DOHH2 (cell line): ENCODE measurements around the gene SMARCC2.

Experiments used
- H3F3A ChIP-seq: fragments of 200-600 bp; sonication (generic), shearing (Covaris generic); 2 replicates; pipeline ENCODE4 v1.6.0; 2016; ENCODE audit warnings: antibody characterized with exemption, mild to moderate bottlenecking; ENCODE audit not compliant: control insufficient read depth, insufficient read depth
- H3K27ac ChIP-seq: fragments of 200-600 bp; sonication (generic); 2 replicates; pipeline ENCODE4 v1.5.1; 2014; ENCODE audit warnings: low read depth, mild to moderate bottlenecking, low read length, moderate library complexity
- H3K27me3 ChIP-seq: fragments of 200-600 bp; sonication (generic); 2 replicates; pipeline ENCODE4 v1.6.1; 2014; ENCODE audit warnings: mild to moderate bottlenecking, low read length, mixed read lengths; ENCODE audit not compliant: control insufficient read depth
- H3K36me3 ChIP-seq: fragments of 200-600 bp; sonication (generic); 2 replicates; pipeline ENCODE4 v1.6.1; 2014; ENCODE audit warnings: mild to moderate bottlenecking, low read length, moderate library complexity, mixed read lengths; ENCODE audit not compliant: control insufficient read depth
- H3K4me1 ChIP-seq: fragments of 200-600 bp; sonication (generic); 2 replicates; pipeline ENCODE4 v1.6.1; 2014; ENCODE audit warnings: mild to moderate bottlenecking, low read length, mixed read lengths; ENCODE audit not compliant: control insufficient read depth
- H3K4me2 ChIP-seq: fragments of 200-600 bp; sonication (generic); 2 replicates; pipeline ENCODE4 v1.6.0; 2014; ENCODE audit warnings: mild to moderate bottlenecking, low read length, moderate library complexity
- H3K4me3 ChIP-seq: fragments of 200-600 bp; sonication (generic); 2 replicates; pipeline ENCODE4 v1.5.1; 2014; ENCODE audit warnings: mild to moderate bottlenecking, low read length, mixed read lengths
- H3K79me2 ChIP-seq: fragments of 200-600 bp; sonication (generic); 2 replicates; pipeline ENCODE4 v1.6.1; 2014; ENCODE audit warnings: mild to moderate bottlenecking, low read length, mixed read lengths; ENCODE audit not compliant: control insufficient read depth
- H3K9me2 ChIP-seq: fragments of 200-600 bp; sonication (generic); replicated peaks from 2 replicates; pipeline ENCODE4 v1.6.1; 2014; ENCODE audit warnings: mild to moderate bottlenecking, low read length, mixed read lengths; ENCODE audit not compliant: control insufficient read depth
- H3K9me3 ChIP-seq: fragments of 200-600 bp; sonication (generic); 2 replicates; pipeline ENCODE4 v1.6.1; 2014; ENCODE audit warnings: antibody characterized with exemption, low read length, mixed read lengths; ENCODE audit not compliant: control insufficient read depth, insufficient read depth
- H4K20me1 ChIP-seq: fragments of 200-600 bp; sonication (generic); 2 replicates; pipeline ENCODE4 v1.6.0; 2014; ENCODE audit warnings: low read depth, mild to moderate bottlenecking, antibody characterized with exemption, low read length, moderate library complexity; ENCODE audit not compliant: control insufficient read depth, insufficient read depth
- CTCF ChIP-seq: fragments of 200-600 bp; sonication (generic); IDR thresholded peaks from one replicate; pipeline ENCODE4 v1.5.1; 2014; ENCODE audit warnings: antibody characterized with exemption, mild to moderate bottlenecking, low read depth, low read length; ENCODE audit not compliant: poor library complexity, severe bottlenecking
- EZH2phosphoT487 ChIP-seq: fragments of 200-600 bp; sonication (generic); IDR thresholded peaks from 2 replicates; pipeline ENCODE4 v1.6.1; 2017; ENCODE audit warnings: borderline replicate concordance, mild to moderate bottlenecking, antibody characterized with exemption, low read length, moderate library complexity, mixed read lengths

The SMARCC2 gene

GRCh38 chr12:56155256-56155845, 33.9 kb downstream of the SMARCC2 start:
- peaks cover 47% of the 10 kb centered on the region for H3K4me1 ChIP-seq
- peaks cover 40% of the 10 kb centered on the region for H3K36me3 ChIP-seq
- H3K9me3 ChIP-seq, result no peaks in the 10 kb centered on the region
- H3K27ac ChIP-seq, result no peak overlapping the region
- no peak overlapping the region for H3K4me3 ChIP-seq
- peaks cover 15% of the 10 kb centered on the region for H4K20me1 ChIP-seq
- H3K9me2 ChIP-seq, result no peaks in the 10 kb centered on the region
- no peak overlapping the region for H3K4me2 ChIP-seq
- peaks cover 3% of the 10 kb centered on the region; the same call in 1 of the 2 replicates for H3F3A ChIP-seq
- TF ChIP-seq CTCF, result no peak
- TF ChIP-seq EZH2phosphoT487, result no peak
- H3K79me2 ChIP-seq, result peaks cover 57% of the 10 kb centered on the region
- H3K27me3 ChIP-seq, result no peaks in the 10 kb centered on the region

GRCh38 chr12:56154818-56155217, 34.5 kb downstream of the SMARCC2 start:
- H3K4me3 ChIP-seq, result no peak overlapping the region
- H3K4me1 ChIP-seq, result peaks cover 42% of the 10 kb centered on the region
- H3K27me3 ChIP-seq, result no peaks in the 10 kb centered on the region
- peaks cover 5% of the 10 kb centered on the region; the same call in 1 of the 2 replicates for H3F3A ChIP-seq
- H3K4me2 ChIP-seq, result no peak overlapping the region
- no peak overlapping the region for H3K27ac ChIP-seq
- peaks cover 13% of the 10 kb centered on the region for H4K20me1 ChIP-seq
- H3K36me3 ChIP-seq, result peaks cover 39% of the 10 kb centered on the region
- no peak for TF ChIP-seq EZH2phosphoT487
- TF ChIP-seq CTCF, result no peak
- H3K79me2 ChIP-seq, result peaks cover 52% of the 10 kb centered on the region
- no peaks in the 10 kb centered on the region for H3K9me3 ChIP-seq
- no peaks in the 10 kb centered on the region for H3K9me2 ChIP-seq

GRCh38 chr12:56154246-56154771, 35.0 kb downstream of the SMARCC2 start:
- Histone ChIP-seq H3K9me3 (no peaks in the 10 kb centered on the region), H3K9me2 (no peaks in the 10 kb centered on the region), H3F3A (peaks cover 5% of the 10 kb centered on the region; the same call in 1 of the 2 replicates), H3K36me3 (peaks cover 37% of the 10 kb centered on the region), H3K4me2 (peak overlapping the region; percentile 98; the same call in 1 of the 2 replicates), H3K4me1 (peaks cover 37% of the 10 kb centered on the region), H3K4me3 (no peak overlapping the region), H3K27ac (no peak overlapping the region), H3K27me3 (no peaks in the 10 kb centered on the region), H4K20me1 (peaks cover 8% of the 10 kb centered on the region), H3K79me2 (peaks cover 47% of the 10 kb centered on the region)
- TF ChIP-seq EZH2phosphoT487, result no peak
- TF ChIP-seq CTCF, result no peak
